Activated CD8-positive, alpha-beta memory T cell treated with anti-CD3 and anti-CD28 coated beads, Interleukin-2, amount 50 U/mL, for 4 hours (primary cell): Measurements from ENCODE around the gene PRPF40B.

ENCODE experiments used
- DNase-seq: peaks from one replicate; pipeline ENCODE4 v3.0.0-alpha.2; 2020

Gene PRPF40B

DNA sequence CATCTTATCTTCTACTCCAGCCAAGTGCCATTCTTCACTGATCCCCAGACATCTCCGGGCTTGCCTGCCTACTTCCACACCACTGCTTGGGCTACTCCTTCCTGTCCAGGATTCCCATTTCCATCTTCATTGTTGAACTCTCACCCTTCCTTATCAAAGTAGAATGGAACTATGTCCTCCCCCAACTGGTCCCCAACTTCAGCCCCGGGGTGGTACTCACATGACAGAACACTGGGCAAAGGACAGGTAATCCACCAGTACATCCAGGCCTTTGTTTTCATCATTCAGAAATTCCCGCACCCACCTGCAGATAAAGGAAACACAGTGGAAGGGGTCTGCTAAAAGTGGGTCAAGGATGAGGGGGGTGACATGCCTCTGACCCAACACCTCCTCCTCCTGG lies 38.4 kb downstream of the PRPF40B start:
- no peak for DNase-seq

GRCh38 chr12:49662998-49663843 lies 39.9 kb downstream of the PRPF40B start:
- peak; percentile 66 for DNase-seq

GRCh38 chr12:49664167-49664566 lies 40.8 kb downstream of the PRPF40B start:
- no peak for DNase-seq

GRCh38 chr12:49664591-49665239 lies 41.4 kb downstream of the PRPF40B start:
- DNase-seq = no peak

GRCh38 chr12:49665384-49665783 lies 42.0 kb downstream of the PRPF40B start:
- no peak for DNase-seq

- no peak for DNase-seq
Measured at GRCh38 chr12:49666176-49666575, 42.8 kb downstream of the PRPF40B start.

- no peak for DNase-seq
Measured at GRCh38 chr12:49667325-49668090, 44.1 kb downstream of the PRPF40B start.

DNA sequence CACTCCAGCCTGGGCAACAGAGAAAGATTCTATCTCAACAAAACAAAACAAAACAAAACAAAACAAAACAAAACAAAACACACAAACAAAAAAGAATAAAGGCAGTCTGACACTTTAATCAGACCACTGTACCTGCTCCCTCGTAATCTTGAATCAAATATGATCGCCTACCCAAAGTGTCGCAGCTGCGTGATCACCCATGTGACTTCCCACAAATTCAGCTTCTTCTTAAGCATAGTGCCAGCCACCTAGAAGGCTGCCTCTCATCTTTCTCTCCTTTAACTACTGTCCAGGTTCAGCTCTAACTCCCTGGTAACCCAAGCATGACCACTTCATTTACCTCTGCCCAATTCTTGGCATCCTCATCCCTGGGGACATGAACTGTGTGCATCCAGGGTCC lies 46.4 kb downstream of the PRPF40B start:
- no peak for DNase-seq

DNA sequence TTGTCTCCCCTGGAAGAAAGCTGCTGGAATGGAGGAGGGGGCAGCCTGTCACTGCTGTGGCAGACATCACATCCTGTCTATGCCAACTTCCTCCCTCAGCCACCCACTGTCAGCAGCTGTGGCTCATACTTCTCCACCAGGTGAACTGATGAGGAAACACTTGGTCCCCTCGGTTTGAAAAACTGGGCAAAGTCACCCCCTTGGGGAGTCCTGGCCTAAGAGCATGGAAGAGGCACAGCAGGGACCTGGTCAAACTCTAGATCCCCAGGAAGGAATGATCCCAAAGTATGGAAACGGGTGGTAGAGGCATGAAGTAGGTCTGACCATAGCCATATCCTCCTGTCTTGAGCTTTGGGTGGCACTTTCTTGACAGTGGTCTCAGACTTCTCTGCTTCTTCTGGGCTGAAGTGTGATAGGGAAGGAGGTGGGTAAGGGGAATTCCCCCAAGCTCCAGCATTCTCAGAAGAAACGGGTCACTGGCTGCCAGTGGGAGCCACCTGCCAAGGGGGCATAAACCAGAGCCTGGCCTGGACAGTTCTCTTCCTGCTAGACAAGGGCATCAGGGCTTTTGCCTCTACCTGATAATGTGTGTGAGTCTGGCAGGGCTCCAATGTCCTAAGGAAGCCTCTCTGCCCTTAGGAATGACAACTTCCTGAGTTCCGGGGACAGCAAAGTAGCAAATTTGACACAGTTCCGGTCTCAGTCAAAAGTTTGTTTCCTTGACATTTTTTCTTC lies 47.8 kb downstream of the PRPF40B start:
- DNase-seq = peak; percentile 66

- DNase-seq = no peak
Measured at GRCh38 chr12:49672301-49673217, 49.2 kb downstream of the PRPF40B start.

- no peak for DNase-seq
Measured at GRCh38 chr12:49673446-49674317, 50.3 kb downstream of the PRPF40B start.

DNA sequence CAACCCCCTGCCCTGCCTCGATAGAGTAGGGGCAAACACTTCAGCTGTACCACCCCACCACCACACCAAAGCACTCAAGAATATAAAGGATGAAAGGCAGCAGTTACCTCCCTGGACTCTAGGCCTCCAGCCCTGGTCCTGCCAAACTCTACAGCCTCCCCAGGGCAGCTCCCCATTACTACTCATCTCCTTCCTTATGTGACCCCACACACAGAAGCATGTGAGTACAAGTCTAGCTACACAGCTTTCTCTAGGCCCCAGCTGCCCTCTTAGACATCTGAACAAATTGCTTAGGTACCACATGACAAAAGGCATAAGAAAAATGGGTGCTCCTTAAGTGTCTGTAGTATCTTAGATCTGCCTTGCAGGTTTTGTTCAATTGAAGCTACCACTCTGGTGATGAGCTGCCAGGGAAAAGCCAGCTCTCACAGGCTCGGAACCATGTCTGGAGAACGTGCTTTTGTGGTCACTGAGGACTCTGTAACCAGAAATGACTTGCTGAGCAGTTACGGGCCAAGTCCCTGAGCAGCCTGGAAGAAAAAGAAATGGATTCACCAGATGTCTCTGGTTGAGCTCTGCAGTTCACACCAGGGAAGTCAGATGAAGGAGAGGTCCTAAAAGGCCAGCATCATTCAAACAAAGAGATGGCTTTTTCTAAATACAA lies 51.1 kb downstream of the PRPF40B start:
- no peak for DNase-seq

DNA sequence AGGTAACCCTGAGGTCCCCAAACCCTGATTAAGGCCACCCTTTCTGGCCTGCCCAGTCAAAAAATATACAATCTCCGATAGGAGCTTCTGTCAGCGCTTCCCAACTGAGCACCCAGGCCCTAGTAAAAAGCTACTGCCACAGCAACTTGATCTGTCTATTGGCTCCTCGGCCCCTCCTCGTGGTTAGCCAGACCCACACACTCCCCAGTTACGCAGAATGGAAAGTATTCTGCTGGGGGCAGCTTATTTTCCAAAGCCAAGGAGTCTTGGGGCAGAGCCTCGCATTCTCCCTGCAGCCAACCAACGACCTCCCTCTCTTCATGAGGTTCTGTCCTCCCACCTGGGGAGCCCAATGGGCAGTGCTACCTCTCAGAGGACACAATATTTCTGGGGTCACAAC lies 51.8 kb downstream of the PRPF40B start:
- no peak for DNase-seq

- DNase-seq = no peak
Measured at GRCh38 chr12:49678711-49679110, 55.4 kb downstream of the PRPF40B start.

DNA sequence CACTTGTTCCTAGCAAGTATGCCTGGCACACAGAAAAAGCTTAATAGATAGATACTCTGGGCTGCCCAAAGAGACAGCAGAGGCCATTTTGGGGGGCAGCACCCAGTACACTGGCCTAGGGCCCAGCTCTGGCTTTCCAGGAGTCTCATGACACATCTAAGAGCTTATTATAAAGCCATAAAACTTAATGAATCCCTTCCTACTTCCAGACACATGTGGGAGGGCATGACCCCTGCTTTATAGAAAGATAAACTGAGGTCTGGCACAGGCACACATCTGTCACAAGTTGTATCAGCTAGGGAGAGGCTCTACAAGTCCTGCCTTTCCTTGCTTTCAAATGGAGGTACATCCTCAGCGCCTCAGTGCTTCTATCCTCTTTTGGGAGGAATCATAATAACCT lies 56.7 kb downstream of the PRPF40B start:
- no peak for DNase-seq

GRCh38 chr12:49683599-49684309 lies 60.4 kb downstream of the PRPF40B start:
- no peak for DNase-seq

- DNase-seq = no peak
Measured at GRCh38 chr12:49684310-49684854, 61.0 kb downstream of the PRPF40B start.

DNA sequence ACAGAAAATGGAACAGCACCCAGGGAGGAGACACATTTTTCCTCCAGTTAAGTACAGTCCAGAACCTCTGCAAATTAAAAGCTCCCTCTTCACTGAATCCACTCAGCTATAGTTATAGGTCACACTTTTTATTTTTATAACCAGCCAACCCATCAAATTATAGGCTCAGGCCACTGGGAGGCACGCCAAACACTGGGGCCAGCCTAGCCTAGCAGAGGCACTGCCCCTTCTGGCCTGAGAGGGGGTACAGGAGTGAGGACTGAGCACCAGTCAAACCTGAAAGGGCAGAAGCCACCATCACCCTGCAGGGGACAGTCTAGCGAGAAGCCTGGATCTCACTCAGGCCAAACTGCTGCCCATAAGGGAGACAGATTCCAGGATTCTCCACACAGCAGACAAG lies 64.6 kb downstream of the PRPF40B start:
- DNase-seq = no peak

- no peak for DNase-seq
Measured at GRCh38 chr12:49689237-49689636, 65.9 kb downstream of the PRPF40B start.
